Hepatocyte (in vitro differentiated cells): ENCODE data around the gene STARD13. TPM values are rescaled to one million over a fixed set of nuclear protein-coding genes. Genes with fewer than 3 reads are reported as not detected.

Experiments used
- DNase-seq: peaks from one replicate; pipeline ENCODE4 v3.0.0-alpha.2; 2016; ENCODE audit warnings: low spot score
- H2AFZ ChIP-seq: fragments of 200-600 bp; sonication (generic); 2 replicates; pipeline ENCODE4 v1.6.0; 2016; ENCODE audit warnings: antibody characterized with exemption, mild to moderate bottlenecking
- H3K27ac ChIP-seq: fragments of 200-600 bp; sonication (generic); 2 replicates; pipeline ENCODE4 v1.5.1; 2016; ENCODE audit warnings: mild to moderate bottlenecking
- H3K27me3 ChIP-seq: fragments of 200-600 bp; sonication (generic); 2 replicates; pipeline ENCODE4 v1.6.1; 2016
- H3K36me3 ChIP-seq: fragments of 200-600 bp; sonication (generic); replicated peaks from 2 replicates; pipeline ENCODE4 v1.5.1; 2016; ENCODE audit warnings: low read depth; ENCODE audit not compliant: insufficient read depth
- H3K4me1 ChIP-seq: fragments of 200-600 bp; sonication (generic); 2 replicates; pipeline ENCODE4 v1.5.1; 2016; ENCODE audit warnings: mild to moderate bottlenecking, moderate library complexity; ENCODE audit not compliant: insufficient read depth
- H3K4me2 ChIP-seq: fragments of 200-600 bp; sonication (generic); 2 replicates; pipeline ENCODE4 v1.6.0; 2016
- H3K4me3 ChIP-seq: fragments of 200-600 bp; sonication (generic); 2 replicates; pipeline ENCODE4 v1.5.1; 2016; ENCODE audit warnings: mild to moderate bottlenecking
- H3K79me2 ChIP-seq: fragments of 200-600 bp; sonication (generic); 2 replicates; pipeline ENCODE4 v1.6.0; 2017; ENCODE audit warnings: mild to moderate bottlenecking
- H3K9me2 ChIP-seq: fragments of 200-600 bp; sonication (generic); replicated peaks from 2 replicates; pipeline ENCODE4 v1.6.0; 2017; ENCODE audit warnings: mild to moderate bottlenecking; ENCODE audit not compliant: insufficient read depth
- H3K9me3 ChIP-seq: fragments of 200-600 bp; sonication (generic); 2 replicates; pipeline ENCODE4 v1.5.1; 2016; ENCODE audit warnings: low read depth, mild to moderate bottlenecking
- H4K20me1 ChIP-seq: fragments of 200-600 bp; sonication (generic); 2 replicates; pipeline ENCODE4 v1.6.0; 2016; ENCODE audit warnings: mild to moderate bottlenecking; ENCODE audit not compliant: insufficient read depth, poor library complexity, severe bottlenecking
- CTCF ChIP-seq: fragments of 200-600 bp; sonication (generic); IDR thresholded peaks from 2 replicates; pipeline ENCODE4 v1.5.1; 2016; ENCODE audit warnings: antibody characterized with exemption, mild to moderate bottlenecking; ENCODE audit not compliant: poor library complexity
- EZH2 ChIP-seq: fragments of 200-600 bp; sonication (generic); IDR thresholded peaks from 2 replicates; pipeline ENCODE4 v1.6.1; 2016; ENCODE audit warnings: antibody characterized with exemption, mild to moderate bottlenecking, borderline replicate concordance
- EZH2phosphoT487 ChIP-seq: fragments of 200-600 bp; sonication (generic); IDR thresholded peaks from one replicate; pipeline ENCODE4 v1.6.1; 2018; ENCODE audit warnings: antibody characterized with exemption, mild to moderate bottlenecking, low read depth, moderate library complexity; ENCODE audit not compliant: unreplicated experiment, severe bottlenecking
- WGBS: methylation state at CpG from one replicate; pipeline ENCODE4 v1.1.6; 2016; ENCODE audit warnings: low lambda C conversion rate; ENCODE audit errors: missing lambda C conversion rate; 5-methylcytosine and 5-hydroxymethylcytosine counted together
- polyA plus RNA-seq: library from polyadenylated mRNA; unstranded; fragments of >200 nt; fragmentation: Nextera tagmentation; extraction: Ambion mirVana; gene quantifications from 2 replicates; pipeline ENCODE4 v1.2.1, GENCODE V29; 2016
- total RNA-seq: library from RNA; depleted of rRNA; stranded (reverse); fragments of >200 nt; gene quantifications from 2 replicates; pipeline ENCODE4 v1.2.3, GENCODE V29; 2014

The STARD13 gene
- total and polyA plus RNA-seq, 2 experiments from 2014 or later = 5.4 to 13.5 TPM

- H3K27ac ChIP-seq = no peak overlapping the region
Measured at GRCh38 chr13:33150126-33150525, 135.4 kb downstream of the STARD13 start.

DNA sequence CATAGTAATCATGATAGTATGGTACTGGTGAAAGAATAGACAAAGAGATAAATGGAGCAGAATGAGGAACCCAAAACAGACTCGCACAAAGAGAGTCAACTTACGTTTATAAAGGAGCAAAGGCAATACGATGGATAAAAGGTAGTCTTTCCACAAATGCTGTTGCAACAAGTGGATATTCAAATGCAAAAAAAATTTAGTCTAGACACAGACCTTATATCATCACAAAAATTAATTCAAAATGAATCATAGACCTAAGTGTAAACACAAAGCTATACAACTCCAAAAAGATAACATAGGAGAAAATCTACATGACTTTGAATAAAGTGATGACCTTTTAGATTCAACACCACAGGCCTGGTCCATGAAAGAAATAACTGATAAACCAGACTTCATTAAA is 137.7 kb downstream of the STARD13 start:
- no peaks in the 10 kb centered on the region for H4K20me1 ChIP-seq
- H3K36me3 ChIP-seq = peaks cover 7% of the 10 kb centered on the region
- H3K9me2 ChIP-seq = no peaks in the 10 kb centered on the region
- no peaks in the 10 kb centered on the region for H3K27me3 ChIP-seq
- H3K4me3 ChIP-seq = no peak overlapping the region
- no peak overlapping the region for H2AFZ ChIP-seq
- no peak overlapping the region for H3K27ac ChIP-seq
- 99% methylated on average over 3 of the region's 3 CpGs for WGBS
- no peaks in the 10 kb centered on the region for H3K9me3 ChIP-seq
- TF ChIP-seq EZH2 (no peak), EZH2phosphoT487 (no peak), CTCF (no peak)
- H3K4me1 ChIP-seq = no peaks in the 10 kb centered on the region
- no peaks in the 10 kb centered on the region for H3K79me2 ChIP-seq
- H3K4me2 ChIP-seq = no peak overlapping the region
- no peak for DNase-seq

More at GRCh38 chr13:33150126-33150525, 135.4 kb downstream of the STARD13 start:
- 53% methylated on average over 1 of the region's 1 CpG for WGBS
- no peaks in the 10 kb centered on the region for H3K4me1 ChIP-seq
- no peaks in the 10 kb centered on the region for H3K79me2 ChIP-seq
- no peaks in the 10 kb centered on the region for H3K9me2 ChIP-seq
- H3K9me3 ChIP-seq = no peaks in the 10 kb centered on the region
- DNase-seq = no peak
- TF ChIP-seq CTCF (no peak), EZH2phosphoT487 (no peak), EZH2 (no peak)
- H3K4me2 ChIP-seq = no peak overlapping the region
- H3K27me3 ChIP-seq = no peaks in the 10 kb centered on the region
- peaks cover 7% of the 10 kb centered on the region for H3K36me3 ChIP-seq
- H4K20me1 ChIP-seq = no peaks in the 10 kb centered on the region
- no peak overlapping the region for H3K4me3 ChIP-seq
- no peak overlapping the region for H2AFZ ChIP-seq

DNA sequence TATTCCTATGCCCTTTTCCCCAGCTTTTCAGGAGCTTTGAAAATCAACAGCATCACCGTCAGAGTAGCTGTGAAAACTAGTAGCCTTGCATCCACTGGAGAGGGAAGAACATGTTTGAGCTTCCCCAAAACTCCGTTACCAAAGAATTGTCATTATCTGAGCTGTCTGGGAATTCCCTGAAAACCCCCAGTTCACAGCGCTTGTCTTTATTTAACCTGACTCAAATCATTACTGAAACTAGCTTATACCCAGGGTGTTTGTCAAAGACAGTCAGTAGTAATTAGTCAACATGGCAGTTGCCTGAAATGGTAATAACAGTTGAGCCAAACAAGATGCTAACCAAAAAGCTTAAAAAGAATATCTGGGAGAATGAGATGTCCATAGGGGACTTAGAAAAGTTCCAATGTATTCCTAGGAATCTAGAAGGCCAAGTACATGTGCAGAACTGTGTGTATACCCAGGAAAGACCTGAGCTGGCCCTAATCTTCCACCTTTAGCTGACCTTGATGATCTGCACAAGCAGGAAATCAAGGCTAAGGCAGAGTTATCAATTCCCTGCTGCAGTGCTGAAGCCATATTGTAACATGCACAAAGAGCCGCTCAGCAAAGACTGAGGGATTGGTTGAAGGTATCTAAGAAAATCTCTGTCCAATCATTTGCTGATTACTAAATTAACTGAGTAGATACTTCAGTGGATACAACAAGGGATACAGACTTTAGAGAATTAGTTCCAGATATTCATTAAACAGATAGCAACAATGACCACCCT is 138.5 kb downstream of the STARD13 start:
- WGBS = 92% methylated on average over 4 of the region's 4 CpGs
- no peaks in the 10 kb centered on the region for H3K9me2 ChIP-seq
- H3K79me2 ChIP-seq = no peaks in the 10 kb centered on the region
- H3K4me1 ChIP-seq = no peaks in the 10 kb centered on the region
- no peak overlapping the region for H2AFZ ChIP-seq
- H3K4me3 ChIP-seq = no peak overlapping the region
- no peaks in the 10 kb centered on the region for H3K9me3 ChIP-seq
- no peaks in the 10 kb centered on the region for H3K27me3 ChIP-seq
- no peak for TF ChIP-seq CTCF
- no peak for TF ChIP-seq EZH2
- TF ChIP-seq EZH2phosphoT487 = no peak
- peaks cover 7% of the 10 kb centered on the region for H3K36me3 ChIP-seq
- H3K4me2 ChIP-seq = no peak overlapping the region
- H3K27ac ChIP-seq = no peak overlapping the region
- no peaks in the 10 kb centered on the region for H4K20me1 ChIP-seq
- no peak for DNase-seq

DNA sequence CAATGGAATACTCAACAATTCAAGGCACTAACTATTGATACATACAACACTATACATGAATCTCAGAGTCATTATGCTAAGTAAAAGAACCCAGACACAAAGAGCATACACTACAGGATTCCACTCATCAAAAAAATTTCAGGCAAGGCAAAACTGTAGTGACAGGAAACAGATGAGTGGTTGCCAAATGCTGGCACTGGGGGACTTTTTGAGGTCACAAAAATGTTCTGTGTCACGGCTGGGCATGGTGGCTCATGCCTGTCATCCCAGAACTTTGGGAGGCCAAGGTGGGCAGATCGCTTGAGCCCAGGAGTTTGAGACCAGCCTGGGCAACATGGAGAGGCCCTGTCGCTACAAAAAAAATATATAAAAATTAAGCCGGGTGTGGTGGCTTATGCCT is 139.9 kb downstream of the STARD13 start:
- no peak for TF ChIP-seq CTCF
- no peak for TF ChIP-seq EZH2phosphoT487
- no peak for TF ChIP-seq EZH2
- Histone ChIP-seq H3K4me3 (no peak overlapping the region), H2AFZ (no peak overlapping the region), H4K20me1 (no peaks in the 10 kb centered on the region), H3K4me1 (no peaks in the 10 kb centered on the region), H3K27me3 (no peaks in the 10 kb centered on the region), H3K79me2 (no peaks in the 10 kb centered on the region), H3K27ac (no peak overlapping the region), H3K9me3 (no peaks in the 10 kb centered on the region), H3K9me2 (no peaks in the 10 kb centered on the region), H3K36me3 (peaks cover 7% of the 10 kb centered on the region), H3K4me2 (no peak overlapping the region)
- WGBS = 97% methylated on average over 4 of the region's 4 CpGs
- DNase-seq = no peak
